CD4-positive, CD25-positive, alpha-beta regulatory T cell (primary cell): ENCODE results near the gene IGSF5. TPM values are rescaled to one million over a fixed set of nuclear protein-coding genes. Genes with fewer than 3 reads are reported as not detected.

Experiments
- ATAC-seq, 2 donors: fragments of 150-1000 bp; cut with Tn5 transposase; one replicate each; pipeline ENCODE4 v1.10.0; 2021; ENCODE audit warnings: low read depth in 2 of 2, moderate number of reproducible peaks in 2 of 2, moderate library complexity in 1 of 2
- DNase-seq, 3 donors: peaks; one replicate each; pipeline versions ENCODE4 v3.0.0 to v3.0.0-alpha.2; 2012 to 2022; ENCODE audit warnings: mixed read lengths in 1 of 3
- H3K27ac ChIP-seq: one replicate; pipeline ENCODE4 v1.7.0; 2013; ENCODE audit warnings: mild to moderate bottlenecking, low read length; ENCODE audit not compliant: insufficient read depth, poor library complexity, severe bottlenecking
- H3K27me3 ChIP-seq: one replicate; pipeline ENCODE4 v1.7.0; 2013; ENCODE audit warnings: low read length; ENCODE audit not compliant: control insufficient read depth, insufficient read depth
- H3K36me3 ChIP-seq: one replicate; pipeline ENCODE4 v1.7.0; 2013; ENCODE audit warnings: mild to moderate bottlenecking, low read length, moderate library complexity; ENCODE audit not compliant: control insufficient read depth, insufficient read depth
- H3K4me1 ChIP-seq: 2 replicates; pipeline ENCODE4 v1.7.0; 2013; ENCODE audit warnings: mild to moderate bottlenecking, low read length; ENCODE audit not compliant: insufficient read depth, control insufficient read depth, poor library complexity, severe bottlenecking
- H3K4me3 ChIP-seq: one replicate; pipeline ENCODE4 v1.7.0; 2013; ENCODE audit warnings: low read depth, mild to moderate bottlenecking, low read length, moderate library complexity
- H3K9me3 ChIP-seq, 2 experiments: 1 replicate in 1 of 2; 2 replicates in 1 of 2; pipeline ENCODE4 v1.7.0; 2013; ENCODE audit warnings: low read length in 2 of 2, mild to moderate bottlenecking in 1 of 2, moderate library complexity in 1 of 2; ENCODE audit not compliant: control insufficient read depth in 2 of 2
- H3K27ac Mint-ChIP-seq, 3 donors: one replicate each; pipeline ENCODE4 v1.8.0; 2020 to 2022; ENCODE audit warnings: mild to moderate bottlenecking in 3 of 3, mixed read lengths in 3 of 3, moderate library complexity in 2 of 3
- H3K27me3 Mint-ChIP-seq: one replicate; pipeline ENCODE4 v1.8.0; 2022; ENCODE audit warnings: mild to moderate bottlenecking, mixed read lengths
- H3K36me3 Mint-ChIP-seq: one replicate; pipeline ENCODE4 v1.8.0; 2020; ENCODE audit warnings: mixed read lengths
- H3K4me1 Mint-ChIP-seq, 4 donors: one replicate each; pipeline ENCODE4 v1.8.0; 2020 to 2022; ENCODE audit warnings: mixed read lengths in 4 of 4, mild to moderate bottlenecking in 1 of 4
- H3K4me3 Mint-ChIP-seq, 4 donors: one replicate each; pipeline ENCODE4 v1.8.0; 2020 to 2022; ENCODE audit warnings: mild to moderate bottlenecking in 4 of 4, mixed read lengths in 4 of 4, moderate library complexity in 3 of 4
- H3K9me3 Mint-ChIP-seq, 7 donors: one replicate each; pipeline ENCODE4 v1.8.0; 2020 to 2022; ENCODE audit warnings: mixed read lengths in 7 of 7, mild to moderate bottlenecking in 3 of 7, moderate library complexity in 2 of 7
- polyA plus RNA-seq, 4 donors: library from polyadenylated mRNA; unstranded; fragments of 300-500 nt; fragmentation: Illumina TruSeq; gene quantifications; one replicate each; pipeline ENCODE4 v1.2.3, GENCODE V29; 2021
- total RNA-seq: library from RNA; stranded (reverse); gene quantifications from one replicate; pipeline ENCODE4 v1.2.3, GENCODE V29; 2022

Gene IGSF5
- total and polyA plus RNA-seq, 5 donors from 2014 or later, result not detected

- H3K27me3 Mint-ChIP-seq, result no peaks in the 10 kb centered on the region
Observed at GRCh38 chr21:39825250-39825649, 80.3 kb downstream of the IGSF5 start.

GRCh38 chr21:39834543-39834942, 89.6 kb downstream of the IGSF5 start:
- no peak overlapping the region for H3K4me3 Mint-ChIP-seq
- H3K4me3 ChIP-seq, result no peak overlapping the region
- H3K27ac Mint-ChIP-seq, result no peak overlapping the region
- no peaks in the 10 kb centered on the region for H3K4me1 ChIP-seq
- H3K27me3 Mint-ChIP-seq, result no peaks in the 10 kb centered on the region
- DNase-seq (no peak), ATAC-seq (no peak)
- H3K36me3 ChIP-seq, result no peaks in the 10 kb centered on the region
- H3K27me3 ChIP-seq, result no peaks in the 10 kb centered on the region
- H3K36me3 Mint-ChIP-seq, result no peaks in the 10 kb centered on the region
- no peaks in the 10 kb centered on the region for H3K4me1 Mint-ChIP-seq
- peaks cover 0 to 8% (median 0%) of the 10 kb centered on the region in 7 donors for H3K9me3 Mint-ChIP-seq
- no peak overlapping the region for H3K27ac ChIP-seq
- no peaks in the 10 kb centered on the region for H3K9me3 ChIP-seq

More at GRCh38 chr21:39825250-39825649, 80.3 kb downstream of the IGSF5 start:
- peaks cover 0 to 13% (median 6%) of the 10 kb centered on the region in 7 donors for H3K9me3 Mint-ChIP-seq
- no peak overlapping the region for H3K4me3 ChIP-seq
- no peaks in the 10 kb centered on the region for H3K36me3 ChIP-seq
- H3K27me3 ChIP-seq, result no peaks in the 10 kb centered on the region
- no peak for ATAC-seq
- H3K36me3 Mint-ChIP-seq, result no peaks in the 10 kb centered on the region
- H3K4me3 Mint-ChIP-seq, result no peak overlapping the region
- no peaks in the 10 kb centered on the region for H3K4me1 Mint-ChIP-seq
- no peak overlapping the region for H3K27ac Mint-ChIP-seq
- no peaks in the 10 kb centered on the region for H3K9me3 ChIP-seq
- DNase-seq, result no peak
- no peak overlapping the region for H3K27ac ChIP-seq
- H3K4me1 ChIP-seq, result no peaks in the 10 kb centered on the region

GRCh38 chr21:39837861-39838359, 92.9 kb downstream of the IGSF5 start:
- Mint-ChIP-seq H3K36me3 (no peaks in the 10 kb centered on the region), H3K9me3 (peaks cover 0 to 8% (median 1%) of the 10 kb centered on the region in 7 donors), H3K4me3 (no peak overlapping the region), H3K4me1 (no peaks in the 10 kb centered on the region), H3K27ac (no peak overlapping the region), H3K27me3 (no peaks in the 10 kb centered on the region)
- no peak for ATAC-seq
- no peaks in the 10 kb centered on the region for H3K27me3 ChIP-seq
- H3K36me3 ChIP-seq, result no peaks in the 10 kb centered on the region
- no peak overlapping the region for H3K4me3 ChIP-seq
- no peaks in the 10 kb centered on the region for H3K9me3 ChIP-seq
- H3K27ac ChIP-seq, result no peak overlapping the region
- H3K4me1 ChIP-seq, result no peaks in the 10 kb centered on the region
- DNase-seq, result no peak

GRCh38 chr21:39840373-39841097, 95.6 kb downstream of the IGSF5 start:
- no peaks in the 10 kb centered on the region for H3K27me3 ChIP-seq
- Mint-ChIP-seq H3K36me3 (no peaks in the 10 kb centered on the region), H3K4me1 (no peaks in the 10 kb centered on the region), H3K4me3 (no peak overlapping the region), H3K27ac (no peak overlapping the region), H3K9me3 (peaks cover 0 to 8% (median 1%) of the 10 kb centered on the region in 7 donors), H3K27me3 (no peaks in the 10 kb centered on the region)
- H3K27ac ChIP-seq, result no peak overlapping the region
- no peak overlapping the region for H3K4me3 ChIP-seq
- H3K9me3 ChIP-seq, result no peaks in the 10 kb centered on the region
- no peaks in the 10 kb centered on the region for H3K36me3 ChIP-seq
- ATAC-seq (no peak), DNase-seq (no peak)
- H3K4me1 ChIP-seq, result no peaks in the 10 kb centered on the region

- Mint-ChIP-seq H3K36me3 (no peaks in the 10 kb centered on the region), H3K27me3 (no peaks in the 10 kb centered on the region), H3K9me3 (peaks cover 0 to 8% (median 0%) of the 10 kb centered on the region in 7 donors), H3K27ac (no peak overlapping the region), H3K4me3 (no peak overlapping the region), H3K4me1 (no peaks in the 10 kb centered on the region)
- Histone ChIP-seq H3K9me3 (no peaks in the 10 kb centered on the region), H3K4me1 (no peaks in the 10 kb centered on the region), H3K27ac (no peak overlapping the region), H3K27me3 (no peaks in the 10 kb centered on the region), H3K4me3 (no peak overlapping the region), H3K36me3 (no peaks in the 10 kb centered on the region)
- no peak for ATAC-seq
- DNase-seq, result no peak
Observed at GRCh38 chr21:39842741-39843459, 97.9 kb downstream of the IGSF5 start.

- Histone ChIP-seq H3K36me3 (no peaks in the 10 kb centered on the region), H3K27ac (no peak overlapping the region), H3K27me3 (no peaks in the 10 kb centered on the region), H3K9me3 (no peaks in the 10 kb centered on the region), H3K4me3 (no peak overlapping the region), H3K4me1 (no peaks in the 10 kb centered on the region)
- Mint-ChIP-seq H3K36me3 (no peaks in the 10 kb centered on the region), H3K4me3 (no peak overlapping the region), H3K9me3 (peaks cover 0 to 8% (median 0%) of the 10 kb centered on the region in 7 donors), H3K27ac (no peak overlapping the region), H3K27me3 (no peaks in the 10 kb centered on the region), H3K4me1 (no peaks in the 10 kb centered on the region)
- DNase-seq (no peak), ATAC-seq (no peak)
Observed at GRCh38 chr21:39843483-39843882, 98.5 kb downstream of the IGSF5 start.

GRCh38 chr21:39843916-39844315, 98.9 kb downstream of the IGSF5 start:
- H3K36me3 Mint-ChIP-seq, result no peaks in the 10 kb centered on the region
- Histone ChIP-seq H3K27me3 (no peaks in the 10 kb centered on the region), H3K4me1 (no peaks in the 10 kb centered on the region), H3K27ac (no peak overlapping the region), H3K4me3 (no peak overlapping the region), H3K9me3 (no peaks in the 10 kb centered on the region), H3K36me3 (no peaks in the 10 kb centered on the region)
- peaks cover 0 to 8% (median 0%) of the 10 kb centered on the region in 7 donors for H3K9me3 Mint-ChIP-seq
- no peak overlapping the region for H3K27ac Mint-ChIP-seq
- H3K27me3 Mint-ChIP-seq, result no peaks in the 10 kb centered on the region
- no peak for ATAC-seq
- DNase-seq, result no peak
- H3K4me3 Mint-ChIP-seq, result no peak overlapping the region
- no peaks in the 10 kb centered on the region for H3K4me1 Mint-ChIP-seq
